Esophagus (tissue), 2 donors: ENCODE results near the gene PSG2. TPM values are rescaled to one million over a fixed set of nuclear protein-coding genes. Genes with fewer than 3 reads are reported as not detected.
"Not testable (repeated sequence)": the region's sequence is repeated elsewhere in the genome, so short reads cannot be mapped to it uniquely, and the experiment has no call there.

Experiments used
- H3K27ac ChIP-seq, 2 donors: one replicate each; pipeline ENCODE4 v1.5.1; 2013; ENCODE audit warnings: low read depth in 2 of 2, mild to moderate bottlenecking in 2 of 2, inconsistent platforms in 1 of 2, low read length in 1 of 2, moderate library complexity in 1 of 2
- H3K27me3 ChIP-seq, 2 donors: one replicate each; pipeline ENCODE4 v1.6.1; 2013; ENCODE audit warnings: low read length in 2 of 2, control low read depth in 1 of 2, mild to moderate bottlenecking in 1 of 2; ENCODE audit not compliant: insufficient read depth in 2 of 2, control insufficient read depth in 1 of 2
- H3K36me3 ChIP-seq, 2 donors: one replicate each; pipeline ENCODE4 v1.6.1; 2013; ENCODE audit warnings: low read length in 1 of 2; ENCODE audit not compliant: control insufficient read depth in 2 of 2, insufficient read depth in 2 of 2
- H3K4me1 ChIP-seq, 2 donors: one replicate each; pipeline ENCODE4 v1.6.1; 2013; ENCODE audit warnings: low read length in 1 of 2; ENCODE audit not compliant: control insufficient read depth in 2 of 2, insufficient read depth in 2 of 2
- H3K4me3 ChIP-seq, 2 donors: one replicate each; pipeline ENCODE4 v1.5.1; 2013; ENCODE audit warnings: low read length in 2 of 2, mild to moderate bottlenecking in 2 of 2, low read depth in 1 of 2, moderate library complexity in 1 of 2
- H3K9me3 ChIP-seq, 2 donors: one replicate each; pipeline ENCODE4 v1.6.1; 2013; ENCODE audit warnings: mild to moderate bottlenecking in 2 of 2, low read depth in 1 of 2, low read length in 1 of 2, moderate library complexity in 1 of 2; ENCODE audit not compliant: control insufficient read depth in 2 of 2, insufficient read depth in 1 of 2
- WGBS, 2 donors: extraction: QIAGEN DNeasy Blood & Tissue Kit; methylation state at CpG; one replicate each; pipeline ENCODE4 v1.1.7; 2013; 5-methylcytosine and 5-hydroxymethylcytosine counted together
- polyA plus RNA-seq, 2 donors: library from polyadenylated mRNA; stranded (reverse); fragments of 200-250 nt; gene quantifications; one replicate each; pipeline ENCODE4 v1.2.3, GENCODE V29; 2013
- donor health status: healthy with polysubstance abuse.
- donor health status: Bipolar disorder and iron deficiency.

The PSG2 gene
- polyA plus RNA-seq, 2 donors, result not detected

DNA sequence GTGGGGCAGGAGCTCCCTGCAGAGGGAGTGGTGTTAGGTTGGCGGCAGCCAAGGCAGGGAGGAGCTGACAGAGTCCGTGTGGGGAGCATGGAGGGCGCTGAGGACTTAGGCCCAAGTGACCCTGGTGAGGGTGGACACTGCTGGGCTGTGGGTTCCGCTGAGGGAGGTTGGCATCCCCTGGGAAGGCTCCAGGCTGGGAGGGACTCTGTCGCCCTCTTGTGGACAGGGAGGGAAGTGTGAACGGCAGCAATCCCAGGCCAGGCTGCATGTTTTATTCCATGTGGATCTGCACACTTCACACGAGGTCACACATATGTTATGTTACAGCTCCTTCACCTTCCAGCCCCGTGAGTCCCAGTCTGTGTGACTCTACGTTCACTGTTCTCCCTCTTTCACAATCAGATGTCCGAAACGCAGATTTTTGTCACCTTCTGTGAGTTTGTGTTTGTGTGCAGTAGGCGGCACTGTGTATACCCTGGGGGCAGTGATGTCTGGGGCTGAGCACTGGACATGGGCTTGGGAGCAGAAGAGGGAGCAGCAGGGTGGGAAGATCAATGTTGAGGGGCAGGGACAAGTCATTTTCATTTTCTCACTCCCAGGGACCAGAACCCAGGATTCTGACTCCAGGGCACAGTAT lies 1.8 kb upstream of the PSG2 start:
- WGBS, 2 donors, result 47 to 51% methylated on average over 12 of the region's 12 CpGs
- not testable (repeated sequence) for H3K4me3 ChIP-seq, H3K27me3 ChIP-seq, H3K9me3 ChIP-seq, H3K4me1 ChIP-seq, H3K27ac ChIP-seq, H3K36me3 ChIP-seq

DNA sequence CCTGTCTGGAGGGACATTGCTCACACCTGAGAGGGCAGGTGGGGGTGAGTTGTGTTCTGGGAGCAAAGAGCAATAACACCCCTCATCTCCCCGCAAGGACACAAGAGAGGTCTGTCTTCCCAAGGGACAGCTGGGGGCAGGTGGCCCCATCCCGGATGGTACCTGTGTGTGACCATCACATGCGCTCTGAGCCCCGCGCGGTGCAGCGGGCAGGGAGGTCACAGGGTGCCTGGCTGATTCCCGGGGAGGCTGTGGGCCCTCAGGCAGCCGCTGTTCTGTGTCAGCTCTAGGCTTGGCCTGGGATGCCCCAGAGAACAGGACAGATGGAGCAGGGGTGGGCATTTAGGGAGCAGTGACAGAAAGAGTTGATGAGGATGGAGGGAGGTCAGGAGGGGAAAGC lies 1.2 kb upstream of the PSG2 start:
- H3K4me1 ChIP-seq, H3K27ac ChIP-seq, H3K27me3 ChIP-seq, H3K4me3 ChIP-seq, H3K36me3 ChIP-seq, H3K9me3 ChIP-seq: not testable (repeated sequence)
- WGBS, 2 donors, result 91 to 93% methylated on average over 9 of the region's 9 CpGs

DNA sequence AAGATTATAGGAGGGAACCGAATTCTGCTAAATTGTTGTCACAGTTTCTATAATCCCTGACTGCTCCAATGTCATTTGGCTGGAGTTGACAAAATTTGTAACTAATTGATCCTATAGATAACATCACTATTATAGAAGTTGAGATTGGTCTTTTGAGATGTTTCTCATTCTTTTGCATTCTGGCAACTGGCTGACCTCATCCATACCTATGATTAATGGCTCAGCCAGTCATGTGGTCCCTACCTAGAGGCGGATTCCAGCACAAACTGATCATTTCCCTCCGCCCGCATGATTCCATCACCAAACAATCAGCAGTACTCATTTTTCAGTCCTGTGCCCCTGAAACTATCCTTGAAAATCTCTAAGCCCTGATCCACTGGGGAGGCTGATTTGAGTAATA lies 4.2 kb downstream of the PSG2 start:
- WGBS, 2 donors, result 81 to 87% methylated on average over 4 of the region's 4 CpGs
- Histone ChIP-seq H3K9me3 (no peaks in the 10 kb centered on the region), H3K27me3 (no peaks in the 10 kb centered on the region), H3K27ac (no peak overlapping the region), H3K4me3 (no peak overlapping the region), H3K36me3 (no peaks in the 10 kb centered on the region), H3K4me1 (no peaks in the 10 kb centered on the region)

DNA sequence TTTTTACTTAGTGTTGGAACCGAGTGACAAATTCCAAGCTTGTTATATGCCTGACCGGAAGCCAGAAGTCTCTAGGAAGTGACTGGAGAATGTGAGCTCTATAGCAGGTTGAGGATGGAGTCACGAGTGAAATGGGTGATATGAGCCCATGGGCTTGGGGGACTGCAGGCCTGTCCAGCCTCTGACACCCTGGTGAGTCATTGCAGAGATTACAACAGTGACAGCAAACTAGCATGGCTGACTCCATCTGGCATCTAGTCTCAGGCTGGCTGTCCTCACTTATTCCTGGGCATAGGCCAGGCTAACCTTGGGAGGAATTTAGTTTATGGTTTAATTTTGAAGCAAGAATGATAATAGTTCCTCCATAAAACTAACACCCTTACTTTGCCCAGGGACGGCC lies 4.6 kb downstream of the PSG2 start:
- H3K27ac ChIP-seq, H3K4me3 ChIP-seq, H3K9me3 ChIP-seq, H3K36me3 ChIP-seq, H3K4me1 ChIP-seq, H3K27me3 ChIP-seq: not testable (repeated sequence)
- 74 to 79% methylated on average over 4 of the region's 4 CpGs for WGBS, 2 donors

GRCh38 chr19:43062418-43062817 lies 20.1 kb downstream of the PSG2 start:
- H3K27me3 ChIP-seq, H3K4me1 ChIP-seq, H3K4me3 ChIP-seq, H3K9me3 ChIP-seq, H3K36me3 ChIP-seq, H3K27ac ChIP-seq: not testable (repeated sequence)
- WGBS, 2 donors, result 71 to 72% methylated on average over 3 of the region's 3 CpGs

DNA sequence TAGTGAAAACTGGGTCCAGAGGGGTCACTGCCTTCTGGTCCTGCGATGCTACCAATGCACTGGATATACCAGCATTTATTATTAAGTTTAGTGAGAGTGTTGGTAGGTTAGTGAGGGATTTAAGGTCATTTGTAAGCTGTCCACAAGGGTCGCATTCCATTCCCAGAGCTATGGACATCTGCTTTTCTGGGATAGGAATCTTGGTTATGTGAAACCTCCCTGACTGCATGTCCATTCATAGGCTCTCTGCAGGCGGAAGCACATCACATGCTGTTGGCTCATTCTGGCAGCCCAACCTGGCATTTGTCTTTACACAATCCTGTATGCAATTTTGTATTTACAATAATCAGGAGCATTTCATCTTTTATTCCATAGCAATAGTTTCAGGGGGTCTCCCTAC lies 21.2 kb downstream of the PSG2 start:
- H3K36me3 ChIP-seq, H3K27me3 ChIP-seq, H3K9me3 ChIP-seq, H3K4me3 ChIP-seq, H3K4me1 ChIP-seq, H3K27ac ChIP-seq: not testable (repeated sequence)
- WGBS, 2 donors, result 70 to 71% methylated on average over 3 of the region's 3 CpGs

DNA sequence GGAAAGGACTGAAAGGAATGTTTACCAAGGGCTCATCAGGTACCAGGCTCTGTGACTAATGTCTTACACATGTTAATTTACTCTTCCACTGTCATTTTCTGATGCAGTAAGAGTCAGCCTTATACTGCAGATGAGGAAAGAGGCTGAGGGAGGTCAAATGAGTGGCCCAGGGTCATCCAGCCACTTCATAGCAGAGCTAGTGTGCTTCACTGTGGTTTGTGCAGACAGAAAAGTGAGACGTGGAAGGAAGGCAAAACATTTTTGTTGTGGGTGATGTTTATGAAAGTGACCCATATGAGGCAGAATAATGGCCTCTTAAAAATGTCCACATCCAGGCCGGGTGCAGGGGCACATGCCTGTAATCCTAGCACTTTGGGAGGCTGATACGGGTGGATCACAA lies 22.2 kb downstream of the PSG2 start:
- not testable (repeated sequence) for H3K9me3 ChIP-seq, H3K4me1 ChIP-seq, H3K4me3 ChIP-seq, H3K27ac ChIP-seq, H3K36me3 ChIP-seq, H3K27me3 ChIP-seq
- 66 to 74% methylated on average over 3 of the region's 3 CpGs for WGBS, 2 donors

GRCh38 chr19:43059482-43059881 lies 23.0 kb downstream of the PSG2 start:
- not testable (repeated sequence) for H3K27ac ChIP-seq, H3K36me3 ChIP-seq, H3K4me3 ChIP-seq, H3K9me3 ChIP-seq, H3K27me3 ChIP-seq, H3K4me1 ChIP-seq
- 74 to 83% methylated on average over 2 of the region's 2 CpGs for WGBS, 2 donors

GRCh38 chr19:43058440-43058839 lies 24.1 kb downstream of the PSG2 start:
- 30 to 43% methylated on average over 2 of the region's 2 CpGs for WGBS, 2 donors
- H3K9me3 ChIP-seq, H3K27me3 ChIP-seq, H3K36me3 ChIP-seq, H3K4me1 ChIP-seq, H3K27ac ChIP-seq, H3K4me3 ChIP-seq: not testable (repeated sequence)

- H3K9me3 ChIP-seq, H3K4me3 ChIP-seq, H3K27ac ChIP-seq, H3K27me3 ChIP-seq, H3K4me1 ChIP-seq, H3K36me3 ChIP-seq: not testable (repeated sequence)
- 69 to 86% methylated on average over 3 of the region's 3 CpGs for WGBS, 2 donors
These were observed 34.5 kb downstream of the PSG2 start for GRCh38 chr19:43047966-43048365.
